ENCODE measurements around the gene ZNF587. TPM values are rescaled to one million over a fixed set of nuclear protein-coding genes. Genes with fewer than 3 reads are reported as not detected.

ZNF587 gene
- total and polyA plus RNA-seq, 10 of the 15 experiments (the other 5 are each of a cell fraction or from before 2014, with no cell fraction given) = 1.9 to 27.8 (median 13.5) TPM

GRCh38 chr19:57813919-57814504 lies 35.6 kb upstream of the ZNF587 start (continued):
- no peak for TF ChIP-seq CUX1 (IDR thresholded peaks at IDR 0.05; ENCODE audit: insufficient replicate concordance, low read depth, low read length)

GRCh38 chr19:57814505-57815246 lies 35.0 kb upstream of the ZNF587 start, which contains the start of gene ZNF552:
TSS of gene ZNF552 (minus strand) at chr19:57814913. CDS start at chr19:57814743, 170 bp downstream.
- H3K79me2 ChIP-seq (ENCODE audit: control insufficient read depth, insufficient read depth, low read length) = peaks cover 19% of the 10 kb centered on the region
- peak within 1 kb of the TSS; percentile 82 for H3K27ac ChIP-seq (ENCODE audit: control insufficient read depth, insufficient read depth)
- peak within 1 kb of the TSS; percentile 92 for H3K9ac ChIP-seq (ENCODE audit: control insufficient read depth, insufficient read depth, low read length)
- peaks cover 0 to 3% of the 10 kb centered on the region in 2 experiments; a peak in 2 of 4 replicates for H3K36me3 ChIP-seq (ENCODE audit: control insufficient read depth in 2 of 2, insufficient read depth in 2 of 2, low read length in 1 of 2)
- 1% methylated on average over 50 of the region's 50 CpGs for WGBS (ENCODE audit: insufficient coverage, insufficient replicate concordance, low lambda C conversion rate, missing lambda C conversion rate)
- ATAC-seq = peak; percentile 88
- H3K9me3 ChIP-seq (replicated peaks; ENCODE audit: control insufficient read depth, insufficient read depth, low read length) = no peaks in the 10 kb centered on the region
- no peaks in the 10 kb centered on the region for H4K20me1 ChIP-seq (ENCODE audit: control insufficient read depth, insufficient read depth)
- no TSS peak for BruUV-seq (replicated peaks)
- in situ Hi-C loops (cut with MboI) = loop anchor here (25.0 kb wide), 1 partner anchor 1677 kb away; the partner anchor contains the start of gene ZNF444
- intact Hi-C loops (cut with micrococcal nuclease; ENCODE audit: unreplicated experiment) = no loop called here
- H3K4me2 ChIP-seq (ENCODE audit: control insufficient read depth, insufficient read depth) = peak within 1 kb of the TSS; percentile 98
- no peaks in the 10 kb centered on the region for H3K27me3 ChIP-seq (replicated peaks in 1 of 2; ENCODE audit: control insufficient read depth in 2 of 2, insufficient read depth in 2 of 2, low read length in 1 of 2)
- H2AFZ ChIP-seq (ENCODE audit: control insufficient read depth, low read depth, low read length) = peak within 1 kb of the TSS; percentile 88
- H3K4me3 ChIP-seq = peak within 1 kb of the TSS; percentile 93
- CTCF ChIA-PET = interaction anchor here (0.9 kb wide), 1 partner anchor 12 kb away, joined by 3 read pairs; no protein-coding TSS in a partner anchor
- DNase-seq (ENCODE audit: low read depth, low spot score) = peak; percentile 71
- SMC1A ChIA-PET (ENCODE audit: uncharacterized antibody, unreplicated experiment) = no interaction called here
- POLR2A ChIA-PET = interaction anchor here (0.6 to 1.2 kb wide), 4 partner anchors 11 to 29 kb away, joined by 3 to 4 read pairs (median 3); no protein-coding TSS in a partner anchor
- peak; percentile 54 for FAIRE-seq
- H3K4me1 ChIP-seq (ENCODE audit: control insufficient read depth, insufficient read depth, low read length) = peaks cover 8% of the 10 kb centered on the region
- RAD21 ChIA-PET (ENCODE audit: unreplicated experiment) = no interaction called here
- TF ChIP-seq ZNF24 (IDR thresholded peaks at IDR 0.05) (no peak), DPF2 (IDR thresholded peaks at IDR 0.05) (peak; percentile 77; the same call in 1 of the 2 replicates), NR2C2 (IDR thresholded peaks at IDR 0.05; ENCODE audit: borderline replicate concordance, control insufficient read depth, insufficient read length, low read depth) (no peak), NFYA (IDR thresholded peaks at IDR 0.05; ENCODE audit: borderline replicate concordance, low read depth, low read length) (no peak; the same call in 1 of the 2 replicates), ZNF622 (IDR thresholded peaks at IDR 0.05) (no peak), BHLHE40 (IDR thresholded peaks at IDR 0.05; ENCODE audit: borderline replicate concordance in 1 of 2, low read depth in 2 of 2, low read length in 1 of 2) (peak; percentile 72 to 85), NFXL1 (IDR thresholded peaks at IDR 0.05; ENCODE audit: borderline replicate concordance) (no peak), SRF (IDR thresholded peaks at IDR 0.05; ENCODE audit: low read depth in 2 of 2, low read length in 2 of 2) (no peak), CHD4 (IDR thresholded peaks at IDR 0.05) (no peak), NFYB (IDR thresholded peaks at IDR 0.05; ENCODE audit: insufficient read depth, low read depth, low read length) (peak; percentile 85), MXI1 (IDR thresholded peaks at IDR 0.05; ENCODE audit: low read depth, low read length) (peak; percentile 70; the same call in 1 of the 2 replicates), ZBED1 (IDR thresholded peaks at IDR 0.05; ENCODE audit: borderline replicate concordance) (no peak), SPI1 (IDR thresholded peaks at IDR 0.05; ENCODE audit: borderline replicate concordance, insufficient read depth, low read depth, low read length) (no peak), GATAD2B (conservative IDR thresholded peaks at IDR 0.05; ENCODE audit: low read depth) (peak; percentile 51; the same call in 1 of the 2 replicates), CBX3 (IDR thresholded peaks at IDR 0.05; ENCODE audit: borderline replicate concordance, low read depth) (no peak)

All from GM12878 (cell line).